HepG2 (cell line): ENCODE measurements around the gene SALL4. TPM values are rescaled to one million over a fixed set of nuclear protein-coding genes. Genes with fewer than 3 reads are reported as not detected.

ENCODE experiments used
- ELK4 ChIP-seq: sonication (generic); formaldehyde crosslinking; IDR thresholded peaks from 2 replicates; pipeline ENCODE4 v1.9.0; 2021; ENCODE audit warnings: missing genetic modification reagents, borderline replicate concordance
- GMEB2 ChIP-seq: IDR thresholded peaks from 2 replicates; pipeline ENCODE4 v1.6.1; 2016; ENCODE audit warnings: missing biosample characterization, missing genetic modification reagents, low read depth
- KAT2B ChIP-seq: fragments of 150-350 bp; IDR thresholded peaks from 2 replicates; pipeline ENCODE4 v1.6.1; 2014; ENCODE audit warnings: low read depth, low read length, borderline replicate concordance
- LBX2 ChIP-seq: sonication (generic); formaldehyde crosslinking; IDR thresholded peaks from 2 replicates; pipeline ENCODE4 v1.5.0; 2020; ENCODE audit warnings: missing genetic modification reagents, mild to moderate bottlenecking, borderline replicate concordance
- MXD1 ChIP-seq: sonication (generic); formaldehyde crosslinking; IDR thresholded peaks from 2 replicates; pipeline ENCODE4 v1.4.0; 2020; ENCODE audit warnings: mild to moderate bottlenecking, missing genetic modification reagents
- SUZ12 ChIP-seq: fragments of 150-350 bp; IDR thresholded peaks from 2 replicates; pipeline ENCODE4 v1.6.1; 2014; ENCODE audit warnings: low read depth, low read length
- THRA ChIP-seq: sonication (generic); formaldehyde crosslinking; IDR thresholded peaks from 2 replicates; pipeline ENCODE4 v1.4.0; 2020; ENCODE audit warnings: missing genetic modification reagents, borderline replicate concordance
- ZBTB20 ChIP-seq: sonication (generic); formaldehyde crosslinking; IDR thresholded peaks from 2 replicates; pipeline ENCODE4 v1.8.1; 2023; ENCODE audit warnings: missing genetic modification reagents, low read depth, mild to moderate bottlenecking, borderline replicate concordance
- ZBTB3 ChIP-seq: sonication (generic); formaldehyde crosslinking; IDR thresholded peaks from 2 replicates; pipeline ENCODE4 v1.4.0; 2020; ENCODE audit warnings: low read depth, mild to moderate bottlenecking, moderate library complexity, missing genetic modification reagents, borderline replicate concordance
- ZBTB34 ChIP-seq: sonication (generic); formaldehyde crosslinking; IDR thresholded peaks from 2 replicates; pipeline ENCODE4 v1.8.0; 2022; ENCODE audit warnings: mild to moderate bottlenecking, missing genetic modification reagents
- ZNF18 ChIP-seq: sonication (generic); formaldehyde crosslinking; IDR thresholded peaks from 2 replicates; pipeline ENCODE4 v1.8.0; 2022; ENCODE audit warnings: mild to moderate bottlenecking, missing genetic modification reagents; ENCODE audit not compliant: insufficient replicate concordance
- ZNF451 ChIP-seq: sonication (generic); formaldehyde crosslinking; IDR thresholded peaks from 2 replicates; pipeline ENCODE4 v1.5.0; 2020; ENCODE audit warnings: mild to moderate bottlenecking, missing genetic modification reagents
- ZNF513 ChIP-seq: sonication (generic); formaldehyde crosslinking; conservative IDR thresholded peaks from 2 replicates; pipeline ENCODE4 v1.5.0; 2020; ENCODE audit warnings: missing genetic modification reagents
- ZNF549 ChIP-seq: sonication (generic); formaldehyde crosslinking; IDR thresholded peaks from 2 replicates; pipeline ENCODE4 v1.5.0; 2020; ENCODE audit warnings: missing genetic modification reagents
- ZNF552 ChIP-seq: sonication (generic); formaldehyde crosslinking; IDR thresholded peaks from 2 replicates; pipeline ENCODE4 v1.9.0; 2022; ENCODE audit warnings: missing genetic modification reagents, mild to moderate bottlenecking, borderline replicate concordance
- ZNF570 ChIP-seq: sonication (generic); formaldehyde crosslinking; IDR thresholded peaks from 2 replicates; pipeline ENCODE4 v1.4.0; 2020; ENCODE audit warnings: mild to moderate bottlenecking, missing genetic modification reagents, borderline replicate concordance
- ZNF639 ChIP-seq: conservative IDR thresholded peaks from 2 replicates; pipeline ENCODE4 v1.6.1; 2018; ENCODE audit warnings: missing genetic modification reagents
- ZNF766 ChIP-seq: sonication (generic); formaldehyde crosslinking; IDR thresholded peaks from 2 replicates; pipeline ENCODE4 v1.5.0; 2020; ENCODE audit warnings: missing genetic modification reagents, borderline replicate concordance
- polyA plus RNA-seq, 8 experiments: library from polyadenylated mRNA; depleted of rRNA in 3 of 8; stranded (reverse) in 7 of 8; unstranded in 1 of 8; fragments of >200 nt; fragmentation: Illumina TruSeq in 4 of 8; extraction: Trizol in 4 of 8; gene quantifications; 2 replicates each; pipeline versions ENCODE4 v1.2.1 to v1.2.3, GENCODE V29; 2011 to 2016; ENCODE audit warnings: low read depth in 4 of 8, missing spikeins in 1 of 8, mixed read lengths in 1 of 8; ENCODE audit not compliant: insufficient read depth in 1 of 8
- total RNA-seq, 5 experiments: library from RNA; depleted of rRNA; stranded (reverse); fragments of >200 nt; fragmentation: Illumina TruSeq; extraction: Trizol; gene quantifications; 2 replicates each; pipeline ENCODE4 v1.2.3, GENCODE V29; 2016; ENCODE audit warnings: low read depth in 1 of 5

The SALL4 gene
- total and polyA plus RNA-seq, 2 of the 13 experiments (the other 11 are each of a cell fraction or from before 2014, with no cell fraction given): 0.33 to 1.8 TPM

GRCh38 chr20:51811042-51811355, 8.7 kb upstream of the SALL4 start (continued):
- TF ChIP-seq ZNF552 (CRISPR knock-in tag) (peak; percentile 45; the same call in 1 of the 2 replicates), MXD1 (CRISPR knock-in tag) (no peak), ZNF766 (no peak), THRA (CRISPR knock-in tag) (peak; percentile 78; the same call in 1 of the 2 replicates), ZNF639 (CRISPR knock-in tag) (0 out of 2 replicates have a peak, but pooled peaks have one; percentile 48), ZBTB34 (peak; percentile 35; the same call in 1 of the 2 replicates), GMEB2 (CRISPR knock-in tag) (no peak), ZBTB3 (CRISPR knock-in tag) (no peak), ZNF451 (CRISPR knock-in tag) (no peak), ZNF513 (no peak), KAT2B (peak; percentile 96), ELK4 (CRISPR knock-in tag) (no peak), ZNF549 (CRISPR knock-in tag) (no peak), ZNF570 (CRISPR knock-in tag) (no peak), ZNF18 (CRISPR knock-in tag) (peak; percentile 51), LBX2 (CRISPR knock-in tag) (no peak), SUZ12 (no peak), ZBTB20 (CRISPR knock-in tag) (peak; percentile 100)
